NK-92 treated with Interleukin-12 subunit alpha and Interleukin-12 subunit beta, amount 100 ng/mL, for 24 hours (cell line): ENCODE results near the gene ACAD10.
"Not testable (repeated sequence)": the region's sequence is repeated elsewhere in the genome, so short reads cannot be mapped to it uniquely, and the experiment has no call there.

Experiments used
- DNase-seq: peaks from one replicate; lab custom pipeline; 2025; lab: John Stamatoyannopoulos, UW

Gene ACAD10

GRCh38 chr12:111685811-111686573 is at the start of gene ACAD10, which contains the start of gene BRAP:
Gene ACAD10, plus strand, starts transcription at chr12:111686053. Its CDS starts 6,657 bp downstream, at chr12:111692710.
Gene BRAP, minus strand, starts transcription at chr12:111685956. Its CDS starts 164 bp downstream, at chr12:111685792.
- DNase-seq, result peak; percentile 80

DNA sequence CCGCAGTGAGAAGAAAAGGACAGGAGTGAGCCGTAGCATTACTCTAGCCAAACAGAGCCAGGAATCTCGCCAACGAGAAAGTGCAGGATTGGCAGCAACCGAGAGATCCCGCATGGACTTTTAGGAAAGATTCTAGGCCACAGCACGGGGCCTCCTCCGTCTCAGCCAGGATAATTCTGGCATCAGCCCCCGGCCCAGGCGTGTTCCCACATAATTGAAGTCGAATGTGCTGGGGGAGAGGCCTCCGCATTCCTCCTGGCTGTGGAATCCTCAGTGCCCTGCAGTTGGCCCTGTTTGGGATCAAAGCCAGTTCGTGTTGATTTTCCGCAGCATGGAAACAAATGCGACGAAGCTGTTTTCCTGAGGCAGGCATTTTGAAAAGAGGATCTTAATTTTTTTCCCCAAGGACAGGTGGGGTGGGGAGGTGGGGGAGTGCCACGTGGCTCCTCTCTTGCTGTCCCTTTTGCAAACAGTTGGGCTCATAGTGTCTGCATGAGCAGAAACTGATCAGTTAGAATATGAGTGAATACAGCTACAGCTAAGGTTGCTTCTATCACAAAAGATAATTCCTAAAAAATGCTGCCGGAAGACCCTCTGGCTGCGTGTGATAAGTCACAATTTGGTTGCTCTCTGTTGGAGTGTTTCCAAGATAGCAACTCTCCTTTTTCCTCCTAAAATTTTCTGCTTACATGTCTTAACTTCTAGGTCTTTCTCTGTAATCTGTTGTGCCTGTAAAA is 49.5 kb upstream of the ACAD10 start:
- DNase-seq, result no peak

- no peak for DNase-seq
Observed at GRCh38 chr12:111638556-111638955, 47.3 kb upstream of the ACAD10 start.

GRCh38 chr12:111640506-111640905 is 45.3 kb upstream of the ACAD10 start:
- DNase-seq, result no peak

- no peak for DNase-seq
Observed at GRCh38 chr12:111642681-111643426, 43.0 kb upstream of the ACAD10 start.

GRCh38 chr12:111643427-111643826 is 42.4 kb upstream of the ACAD10 start:
- no peak for DNase-seq

- no peak for DNase-seq
Observed at GRCh38 chr12:111645433-111645832, 40.4 kb upstream of the ACAD10 start.

DNA sequence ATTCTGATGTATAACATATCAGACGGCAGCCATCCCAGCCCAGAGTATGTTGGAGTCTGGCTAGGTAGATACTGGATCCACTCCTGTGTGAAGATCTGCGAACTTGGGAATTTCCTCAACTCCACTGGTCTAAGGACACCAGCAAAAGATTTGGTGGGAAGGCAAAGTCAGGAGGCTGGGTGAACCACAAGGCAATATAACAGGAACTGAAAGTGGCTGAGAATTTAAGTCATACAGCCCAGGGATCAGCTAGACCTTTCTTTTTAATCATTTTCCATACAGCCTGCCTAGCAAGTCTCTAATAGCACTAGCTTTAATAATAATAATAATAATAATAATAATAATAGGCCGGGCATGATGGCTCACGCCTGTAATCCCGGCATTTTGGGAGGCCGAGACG is 34.9 kb upstream of the ACAD10 start:
- DNase-seq, result no peak

DNA sequence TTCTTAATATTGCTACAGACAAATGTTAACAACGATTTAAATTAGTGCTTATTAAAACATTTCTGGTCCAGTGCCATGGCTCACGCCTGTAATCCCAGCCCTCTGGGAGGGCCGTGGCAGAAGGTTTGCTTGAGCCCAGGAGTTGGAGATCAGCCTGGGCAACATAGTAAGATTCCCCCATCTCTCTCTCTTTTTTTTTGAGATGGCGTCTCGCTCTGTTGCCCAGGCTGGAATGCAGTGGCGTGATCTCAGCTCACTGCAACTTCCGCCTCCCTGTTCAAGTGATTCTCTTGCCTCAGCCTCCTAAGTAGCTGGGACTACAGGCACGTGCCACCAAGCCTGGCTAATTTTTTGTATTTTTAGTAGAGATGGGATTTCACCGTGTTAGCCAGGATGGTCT is 33.3 kb upstream of the ACAD10 start:
- not testable (repeated sequence) for DNase-seq

DNA sequence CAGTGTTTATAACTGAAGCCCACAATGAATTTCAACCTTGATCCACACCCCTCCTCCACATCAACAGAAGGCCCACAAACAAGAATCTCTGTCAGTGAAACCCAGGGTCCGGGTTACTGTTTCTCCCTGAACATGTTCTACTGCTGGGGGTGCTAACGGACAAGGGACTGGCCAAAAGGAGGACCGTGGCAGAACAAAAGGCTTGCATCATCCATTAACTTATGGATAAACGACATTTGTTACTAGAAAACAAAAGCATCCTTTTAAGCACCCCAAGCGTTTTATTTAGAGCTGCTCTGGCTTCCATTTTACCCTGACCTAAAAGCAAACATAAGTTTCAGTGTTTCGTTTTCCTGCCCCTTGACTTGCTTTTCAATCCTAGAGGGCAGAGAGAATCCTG is 32.3 kb upstream of the ACAD10 start:
- DNase-seq, result no peak

GRCh38 chr12:111655356-111655755 is 30.5 kb upstream of the ACAD10 start:
- DNase-seq, result no peak

GRCh38 chr12:111656016-111656415 is 29.8 kb upstream of the ACAD10 start:
- no peak for DNase-seq

DNA sequence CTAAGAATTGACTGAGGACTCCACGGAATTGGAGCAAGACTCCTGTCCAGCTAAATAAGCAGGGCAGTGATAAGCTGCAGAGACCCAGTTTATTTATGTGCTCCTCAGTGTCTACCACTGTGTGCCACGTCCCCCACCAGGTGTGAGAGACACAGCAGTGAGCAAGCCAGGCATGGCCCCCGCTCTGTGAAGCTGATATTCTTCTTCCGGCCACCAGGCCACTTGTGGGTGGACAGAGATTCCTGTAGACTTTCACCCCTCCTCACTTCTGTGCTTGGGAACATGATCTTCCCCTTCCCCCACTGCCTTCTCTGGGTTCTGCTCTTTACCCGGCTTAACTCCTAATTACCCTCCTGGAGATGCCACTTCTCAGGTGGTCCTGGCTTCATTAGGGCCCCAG is 21.4 kb upstream of the ACAD10 start:
- DNase-seq, result no peak

DNA sequence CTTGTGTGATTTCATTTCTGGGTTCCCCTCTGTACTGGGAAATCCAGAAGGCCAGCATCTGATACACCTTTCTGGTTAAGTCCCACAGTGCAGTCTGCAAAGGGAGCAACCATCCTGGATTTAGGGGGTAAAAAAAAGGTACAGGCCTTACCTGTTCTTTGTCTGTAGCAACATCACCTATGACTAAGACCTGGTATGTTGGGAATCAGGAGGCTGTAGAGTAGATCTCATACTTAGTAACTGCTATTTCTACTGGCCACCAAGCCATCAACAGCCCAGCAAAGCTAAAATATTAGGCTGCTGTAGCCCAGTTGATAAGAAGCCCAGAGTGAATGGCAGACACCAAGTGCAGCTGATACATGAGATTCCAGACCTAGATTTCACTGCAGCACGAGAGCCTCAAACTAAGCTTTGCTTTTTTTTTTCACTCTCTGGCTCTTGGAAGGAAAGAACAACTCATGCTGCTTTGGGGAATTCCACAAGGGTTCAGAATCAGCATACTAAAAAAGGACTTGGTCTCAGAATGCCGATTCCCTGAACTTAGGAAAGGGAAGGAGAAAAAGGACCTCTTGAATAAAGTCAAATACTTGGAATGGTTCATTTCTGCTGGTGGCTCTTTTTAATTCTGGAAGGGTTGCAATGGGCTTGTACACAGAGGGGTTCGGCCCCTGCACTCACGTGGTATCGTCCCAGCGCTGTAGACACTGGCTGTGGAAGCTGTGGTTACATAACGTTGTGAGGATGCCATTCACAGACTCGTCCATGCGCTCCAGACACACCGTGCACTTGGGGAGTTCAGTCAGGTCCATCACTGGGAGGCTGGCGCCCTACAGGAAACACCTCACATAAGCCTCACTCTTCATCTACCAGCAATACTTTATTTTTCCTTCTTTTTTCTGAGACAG is 20.6 kb upstream of the ACAD10 start:
- DNase-seq, result no peak

GRCh38 chr12:111672822-111673381 is 13.0 kb upstream of the ACAD10 start:
- DNase-seq, result no peak

DNA sequence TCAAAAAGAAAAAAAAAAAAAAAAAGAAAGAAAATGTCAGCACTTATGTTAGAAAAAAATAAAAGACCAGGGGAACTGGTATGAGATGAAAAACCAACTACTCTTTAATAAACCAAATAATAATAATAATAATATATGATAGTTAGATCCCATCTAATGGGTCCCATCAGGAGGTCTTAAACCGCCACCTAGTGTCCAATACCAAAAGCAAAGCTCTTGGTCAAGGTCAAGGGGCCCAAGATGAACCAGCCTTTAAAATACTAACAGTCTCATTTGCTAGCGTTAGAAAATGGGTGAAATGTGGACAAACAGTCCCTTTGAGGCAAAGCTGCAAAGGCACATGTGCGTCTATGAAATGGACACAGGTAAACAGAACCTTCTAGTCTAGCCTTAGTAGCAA is 12.3 kb upstream of the ACAD10 start:
- DNase-seq, result no peak

GRCh38 chr12:111677186-111677585 is 8.7 kb upstream of the ACAD10 start:
- DNase-seq, result no peak

GRCh38 chr12:111684485-111685198 is 1.2 kb upstream of the ACAD10 start:
- DNase-seq, result not testable (repeated sequence)

GRCh38 chr12:111685322-111685810 is 487 bp upstream of the ACAD10 start:
- no peak for DNase-seq

DNA sequence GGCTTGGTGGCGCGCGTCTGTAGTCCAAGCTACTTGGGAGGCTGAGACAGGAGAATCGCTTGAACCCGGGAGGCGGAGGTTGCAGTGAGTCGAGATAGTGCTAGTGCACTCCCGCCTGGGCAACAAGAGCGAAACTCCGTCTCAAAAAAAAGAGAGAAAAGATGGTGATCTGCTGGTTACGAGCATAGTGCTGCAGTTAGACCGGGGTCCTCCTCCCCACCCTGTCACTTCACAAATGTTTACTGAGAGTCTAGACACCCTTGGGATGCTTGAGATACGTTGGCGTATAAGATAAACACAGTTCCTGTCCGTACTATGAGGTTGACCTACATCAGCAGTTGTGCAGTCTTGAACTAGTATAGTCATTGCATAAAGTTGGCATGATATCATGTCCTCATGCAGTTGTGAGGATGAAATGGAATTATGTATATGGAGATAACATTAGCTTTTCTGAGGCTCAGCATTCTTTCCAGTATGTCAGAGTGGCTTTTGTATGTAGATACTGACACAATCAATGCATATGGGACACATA is 787 bp downstream of the ACAD10 start:
- DNase-seq, result no peak
